GM19099 (cell line): ENCODE measurements around the gene SLC17A6.

Experiments used
- POLR2A ChIP-seq: IDR thresholded peaks from 3 replicates; pipeline ENCODE4 v1.6.1; 2011; ENCODE audit warnings: low read depth; ENCODE audit not compliant: insufficient read length; ENCODE audit errors: extremely low read depth

The SLC17A6 gene

GRCh38 chr11:22337596-22338485 lies at the start of gene SLC17A6:
Gene SLC17A6, plus strand, starts transcription at chr11:22338381. Its CDS starts 153 bp downstream, at chr11:22338534.
- no peak for TF ChIP-seq POLR2A

DNA sequence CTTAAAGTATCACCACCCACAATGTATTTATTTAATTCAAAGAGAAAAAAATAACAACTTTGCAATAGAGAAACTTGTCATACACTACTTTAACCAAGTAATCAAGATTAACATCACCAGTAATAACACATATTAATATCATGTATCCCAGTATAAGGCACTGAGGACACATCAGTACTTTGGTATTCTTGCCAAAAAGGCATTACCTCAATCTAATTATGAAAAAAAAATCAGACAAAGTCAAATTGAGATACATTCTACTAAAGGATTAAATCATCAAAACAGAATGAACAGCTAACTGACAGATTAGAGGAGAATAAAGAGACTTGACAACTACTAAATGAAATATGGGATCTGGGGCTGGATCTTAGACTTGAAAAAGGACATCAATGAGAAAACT lies 35.8 kb upstream of the SLC17A6 start:
- TF ChIP-seq POLR2A: no peak

DNA sequence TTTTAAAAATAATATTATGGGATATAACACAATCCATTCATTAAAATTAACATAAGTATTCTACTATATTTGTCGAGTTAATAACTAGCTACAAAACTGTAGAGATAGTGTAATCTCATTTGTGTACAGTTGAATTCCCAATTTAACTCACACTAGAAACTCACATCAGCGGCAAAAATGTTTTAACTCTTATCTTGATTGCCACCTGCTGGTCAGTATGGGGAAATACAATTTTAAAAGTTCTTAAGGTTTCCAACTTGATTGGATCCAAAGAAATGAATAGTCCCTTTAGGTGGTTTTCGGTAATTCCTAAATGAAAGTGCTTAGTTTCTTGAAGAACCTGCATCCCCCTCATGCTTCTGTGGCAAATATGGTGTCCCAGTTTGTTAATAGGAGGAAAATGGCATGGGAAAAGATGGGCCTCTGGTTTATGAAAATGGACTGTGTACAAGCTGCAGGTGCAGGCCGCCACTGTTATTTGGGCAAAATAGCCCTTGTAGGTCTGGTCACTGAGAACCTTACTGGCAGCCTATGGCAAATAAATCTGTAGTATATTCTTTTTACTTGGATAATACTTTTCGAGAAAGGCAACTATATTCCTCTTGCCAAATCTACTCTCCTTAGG lies 33.7 kb upstream of the SLC17A6 start:
- no peak for TF ChIP-seq POLR2A

DNA sequence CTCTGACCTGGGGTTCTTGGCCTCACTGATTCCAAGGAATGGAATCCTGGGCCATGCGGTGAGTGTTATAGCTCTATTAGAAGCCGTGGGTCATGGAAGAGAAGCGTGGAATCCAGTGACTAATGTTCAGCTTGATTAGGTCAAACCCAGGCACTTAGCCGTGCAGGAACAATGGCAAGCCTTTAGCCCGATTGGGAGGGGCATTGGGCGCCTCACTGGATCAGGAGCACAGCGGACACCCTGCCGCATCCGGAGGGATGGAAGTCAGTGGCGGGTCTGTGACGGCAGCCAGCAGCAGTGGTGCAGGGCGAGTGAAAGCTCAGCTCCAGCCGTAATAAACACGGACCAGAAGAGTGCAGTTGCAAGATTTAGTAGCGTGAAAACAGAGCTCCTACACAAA lies 20.5 kb upstream of the SLC17A6 start:
- TF ChIP-seq POLR2A: no peak

- no peak for TF ChIP-seq POLR2A
Measured at GRCh38 chr11:22331771-22332170, 6.4 kb upstream of the SLC17A6 start.

DNA sequence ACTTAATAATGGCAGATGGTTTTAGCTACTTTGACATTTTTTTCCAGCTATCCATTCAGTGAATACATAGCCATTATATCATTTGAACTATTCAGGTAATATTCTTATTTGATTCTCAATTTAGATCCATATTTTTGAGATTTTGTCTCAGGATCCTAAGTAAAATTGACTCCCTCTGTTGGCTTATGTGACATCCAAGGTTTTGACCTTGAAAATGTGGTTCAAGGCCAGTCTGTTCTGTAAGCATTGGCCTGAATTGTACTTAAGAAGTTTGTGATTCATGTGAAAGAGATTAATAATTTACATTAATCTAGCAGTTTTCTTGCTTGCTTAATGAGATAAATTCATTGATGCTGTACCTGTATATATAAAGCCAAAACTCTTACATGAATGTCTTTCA lies 1.6 kb upstream of the SLC17A6 start:
- TF ChIP-seq POLR2A: no peak

- TF ChIP-seq POLR2A: no peak
Measured at GRCh38 chr11:22339611-22340010, 1.4 kb downstream of the SLC17A6 start.

DNA sequence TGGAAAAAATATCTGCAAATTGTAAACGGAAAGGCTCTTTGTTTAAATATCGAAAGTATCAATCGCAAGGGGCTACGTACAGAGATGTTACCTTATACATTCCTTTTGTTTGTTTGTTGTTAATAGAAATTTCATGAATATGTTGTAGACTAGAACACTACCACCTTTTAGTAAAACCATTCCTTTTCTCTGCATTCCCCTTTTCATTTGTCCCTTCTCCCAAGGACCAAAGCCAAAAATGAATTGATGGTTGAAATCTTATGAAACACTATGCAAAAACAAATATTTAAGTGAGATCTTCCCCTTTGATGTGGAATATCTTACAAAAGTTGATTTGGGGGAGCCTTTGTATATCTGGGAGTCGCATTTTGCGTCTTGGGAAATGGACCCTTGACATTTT lies 2.1 kb downstream of the SLC17A6 start:
- no peak for TF ChIP-seq POLR2A

DNA sequence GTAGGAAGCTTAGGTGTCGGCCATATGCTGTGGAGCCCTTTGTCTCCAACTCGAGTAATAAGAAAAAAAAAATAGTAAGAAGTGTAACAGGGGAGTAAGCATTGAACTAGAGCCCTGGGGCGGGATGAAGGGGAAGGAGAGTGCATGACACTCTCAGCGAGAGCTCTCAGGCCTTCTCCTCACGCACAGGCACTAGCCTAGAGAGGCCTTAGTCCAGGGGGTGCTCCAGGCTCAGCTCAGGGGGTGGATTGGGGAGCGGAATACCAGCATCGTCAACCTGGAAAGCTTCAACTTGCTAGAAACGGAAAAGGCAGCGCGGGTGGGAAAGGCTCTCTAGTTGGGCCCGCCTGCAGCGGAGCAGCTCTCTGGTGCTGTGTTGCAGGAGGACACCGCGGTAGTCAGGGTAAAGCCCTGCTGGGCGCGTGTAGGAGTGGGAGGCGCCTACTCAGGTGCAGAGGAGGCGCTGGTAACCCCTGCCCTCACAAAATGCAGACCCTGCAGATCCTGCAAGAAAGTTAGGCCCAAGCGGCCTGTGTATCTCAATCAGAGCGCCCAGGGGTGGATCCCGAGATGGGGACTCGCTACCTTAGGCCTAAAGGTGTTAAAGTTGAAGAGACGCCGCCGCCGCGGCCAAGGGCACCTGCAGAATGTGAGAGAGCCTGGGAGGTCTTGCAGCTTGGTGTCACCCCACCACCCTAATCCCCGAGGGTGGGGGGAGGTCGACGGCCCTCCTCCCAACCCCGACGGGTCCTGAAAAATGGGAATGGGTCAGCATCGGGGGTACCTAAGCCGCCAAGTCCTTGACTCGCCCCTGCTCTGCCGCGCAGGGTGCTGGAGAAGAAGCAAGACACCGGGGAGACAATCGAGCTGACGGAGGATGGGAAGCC lies 2.8 kb downstream of the SLC17A6 start:
- no peak for TF ChIP-seq POLR2A

GRCh38 chr11:22341588-22341931 lies 3.4 kb downstream of the SLC17A6 start:
- no peak for TF ChIP-seq POLR2A

GRCh38 chr11:22342211-22343031 lies 4.2 kb downstream of the SLC17A6 start:
- TF ChIP-seq POLR2A: no peak

GRCh38 chr11:22343032-22343324 lies 4.8 kb downstream of the SLC17A6 start:
- TF ChIP-seq POLR2A: no peak

- no peak for TF ChIP-seq POLR2A
Measured at GRCh38 chr11:22343371-22344032, 5.3 kb downstream of the SLC17A6 start.

- TF ChIP-seq POLR2A: no peak
Measured at GRCh38 chr11:22344081-22344480, 5.9 kb downstream of the SLC17A6 start.

DNA sequence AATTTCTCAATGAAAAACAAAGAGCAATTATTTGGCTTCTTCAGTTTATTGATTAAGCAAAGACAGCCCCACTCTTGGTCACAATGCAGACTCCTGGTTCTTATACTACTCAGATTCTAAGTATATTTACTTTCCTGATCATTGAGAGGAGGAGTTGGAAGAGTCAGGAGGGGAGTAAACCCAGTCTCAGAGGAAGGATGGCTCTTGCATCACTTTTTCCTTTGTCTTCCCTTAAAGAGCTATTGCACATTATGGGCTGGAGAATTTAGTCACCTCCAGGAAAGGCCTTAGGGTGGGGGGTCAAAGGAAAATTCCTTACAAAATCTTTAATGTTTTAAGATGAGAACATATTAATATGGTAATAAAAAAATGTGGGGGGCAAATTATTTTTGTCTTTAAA lies 8.1 kb downstream of the SLC17A6 start:
- no peak for TF ChIP-seq POLR2A
